GM19328 (cell line): ENCODE measurements around the gene LDLRAP1.

Source experiments
- ATAC-seq: cut with Tn5 transposase; IDR thresholded peaks from one replicate; pipeline ENCODE4 v1.9.1; 2021; ENCODE audit warnings: mild to moderate bottlenecking, moderate library complexity; ENCODE audit not compliant: unreplicated experiment

The LDLRAP1 gene

GRCh38 chr1:25560788-25561187 is 17.4 kb downstream of the LDLRAP1 start:
- ATAC-seq = no peak

- ATAC-seq = no peak
Measured at GRCh38 chr1:25561421-25562100, 18.2 kb downstream of the LDLRAP1 start.

DNA sequence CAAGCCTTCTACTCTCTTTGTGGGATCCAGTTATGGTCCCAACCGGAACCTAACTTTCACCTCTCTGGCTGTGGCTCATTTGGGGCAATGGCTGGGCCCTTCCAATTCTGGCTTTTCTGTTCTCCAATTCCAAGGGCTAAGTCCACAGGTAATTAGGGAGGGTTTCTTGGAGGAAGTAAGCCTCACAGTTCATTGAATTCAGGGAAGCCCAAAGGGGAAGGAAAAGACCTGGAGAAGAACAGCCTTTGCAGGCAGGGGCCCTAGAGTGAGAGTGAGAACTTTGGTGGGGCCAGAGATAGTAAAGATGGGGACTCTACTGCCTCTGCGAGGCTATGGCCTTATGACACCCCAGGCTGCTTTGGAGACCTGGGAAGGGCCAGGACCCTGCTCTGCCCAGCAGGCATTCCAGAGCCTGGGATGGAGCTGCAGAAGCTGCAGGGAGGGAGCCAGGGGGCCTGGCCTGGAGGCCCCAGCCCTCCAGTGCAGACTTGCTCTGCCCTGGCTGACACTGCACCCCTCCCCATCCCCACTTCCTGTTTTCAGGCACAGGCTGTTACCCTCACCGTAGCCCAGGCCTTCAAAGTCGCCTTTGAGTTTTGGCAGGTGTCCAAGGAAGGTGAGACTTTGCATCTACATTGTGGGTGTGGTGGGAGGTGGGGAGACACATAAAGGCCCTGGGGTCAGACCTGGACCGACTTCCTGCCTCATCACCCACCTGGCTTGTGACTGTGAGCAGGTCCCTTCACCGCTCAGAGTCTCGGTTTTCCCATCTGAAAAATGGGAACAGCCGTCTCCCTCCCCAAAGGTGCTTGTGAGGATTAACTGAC is 18.9 kb downstream of the LDLRAP1 start:
- ATAC-seq = no peak

DNA sequence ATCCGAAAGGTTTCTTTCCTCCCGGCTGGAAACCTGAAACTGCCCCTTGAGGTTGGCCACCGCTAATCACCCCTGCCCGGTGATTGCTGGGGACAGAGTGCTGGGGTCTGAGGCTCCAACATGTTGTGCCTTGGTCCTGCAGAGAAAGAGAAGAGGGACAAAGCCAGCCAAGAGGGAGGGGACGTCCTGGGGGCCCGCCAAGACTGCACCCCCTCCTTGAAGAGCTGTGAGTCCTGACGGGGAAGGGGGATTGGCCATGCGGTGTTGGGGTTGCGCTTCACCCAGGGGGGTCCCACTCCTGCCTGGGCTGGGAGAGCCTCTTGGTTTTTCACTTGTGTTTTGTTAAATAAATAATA is 19.5 kb downstream of the LDLRAP1 start:
- ATAC-seq = no peak

DNA sequence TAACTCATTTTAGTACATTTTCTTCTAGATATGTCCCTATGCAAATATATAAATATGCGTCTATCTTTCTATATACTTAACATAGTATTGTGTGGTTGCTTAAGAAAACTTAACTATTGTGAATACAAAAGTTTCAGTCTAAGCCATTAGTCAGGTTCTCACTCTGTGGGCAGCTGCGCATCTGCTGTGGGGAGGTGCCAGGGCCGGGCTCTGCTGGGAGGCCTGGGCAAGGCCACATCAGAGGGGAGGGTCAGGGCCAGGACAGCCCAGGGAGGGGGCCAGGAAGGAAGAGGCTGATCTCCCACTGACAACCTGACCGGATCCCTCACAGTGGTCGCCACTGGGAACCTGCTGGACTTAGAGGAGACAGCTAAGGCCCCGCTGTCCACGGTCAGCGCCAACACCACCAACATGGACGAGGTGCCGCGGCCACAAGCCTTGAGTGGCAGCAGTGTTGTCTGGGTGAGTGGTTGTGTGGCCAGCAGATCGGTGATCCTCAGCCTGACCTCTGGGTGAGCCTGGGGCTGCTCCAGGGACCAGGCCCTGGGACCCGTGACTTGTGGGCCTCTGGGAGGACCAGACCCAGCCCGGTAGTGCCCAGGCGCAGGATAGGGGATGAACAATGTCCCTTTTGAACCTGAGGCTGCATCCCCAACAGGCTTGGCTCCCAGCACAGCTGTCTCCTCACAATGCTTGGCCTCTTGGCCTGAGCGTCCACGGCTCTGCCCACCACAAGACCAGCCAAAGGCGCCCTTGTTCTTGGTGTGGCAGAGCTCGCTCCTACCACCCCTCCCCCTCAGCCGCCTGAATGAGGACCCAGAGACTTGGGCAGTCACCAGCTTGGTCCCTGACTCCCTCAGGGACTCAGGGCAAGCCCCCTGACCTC is 20.2 kb downstream of the LDLRAP1 start:
- ATAC-seq = no peak

DNA sequence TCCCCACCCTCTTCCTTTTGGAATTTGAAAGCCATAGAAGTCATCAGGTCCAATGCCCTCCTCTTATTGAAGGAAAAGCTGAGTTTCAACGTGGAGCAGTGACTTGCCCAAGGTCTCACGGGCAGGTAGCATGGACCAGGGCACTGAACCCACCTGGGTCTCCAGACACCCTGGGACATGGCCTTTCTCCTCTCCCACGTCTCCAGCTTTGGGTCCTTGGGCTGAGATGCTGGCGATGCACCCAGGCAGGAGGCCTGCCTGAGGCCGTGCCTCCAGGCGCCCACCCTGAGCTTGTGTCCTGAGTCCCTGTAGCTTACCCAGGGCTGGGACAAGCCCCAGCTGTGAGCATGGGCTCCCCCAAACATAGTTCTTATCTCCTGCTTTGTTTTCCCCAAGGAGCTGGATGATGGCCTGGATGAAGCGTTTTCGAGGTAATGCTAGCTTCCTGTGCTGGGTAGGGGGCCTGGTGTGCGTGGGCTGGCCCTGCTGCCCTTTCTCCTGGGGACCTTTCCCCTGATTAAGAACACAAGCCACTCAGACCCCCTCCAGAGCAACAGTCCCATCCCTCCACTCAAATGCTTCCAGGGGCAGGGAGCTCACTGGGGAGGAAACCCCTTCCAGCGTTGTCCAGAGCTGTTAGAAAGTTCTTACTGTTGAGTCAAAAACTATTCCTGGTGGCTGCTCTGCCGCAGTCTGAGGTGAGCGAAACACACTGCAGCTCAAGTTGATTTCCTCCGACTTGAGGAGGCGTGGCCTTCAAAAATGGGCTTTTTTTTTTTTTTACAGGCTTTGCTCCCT is 21.6 kb downstream of the LDLRAP1 start:
- no peak for ATAC-seq

GRCh38 chr1:25565626-25566025 is 22.2 kb downstream of the LDLRAP1 start:
- no peak for ATAC-seq

GRCh38 chr1:25566176-25566729 is 22.8 kb downstream of the LDLRAP1 start:
- ATAC-seq = no peak

- no peak for ATAC-seq
Measured at GRCh38 chr1:25566730-25567341, 23.4 kb downstream of the LDLRAP1 start.

- ATAC-seq = no peak
Measured at GRCh38 chr1:25567710-25568089, 24.3 kb downstream of the LDLRAP1 start.

GRCh38 chr1:25568090-25568833 is 24.9 kb downstream of the LDLRAP1 start:
- ATAC-seq = no peak

GRCh38 chr1:25568834-25569596 is 25.6 kb downstream of the LDLRAP1 start:
- ATAC-seq = no peak

DNA sequence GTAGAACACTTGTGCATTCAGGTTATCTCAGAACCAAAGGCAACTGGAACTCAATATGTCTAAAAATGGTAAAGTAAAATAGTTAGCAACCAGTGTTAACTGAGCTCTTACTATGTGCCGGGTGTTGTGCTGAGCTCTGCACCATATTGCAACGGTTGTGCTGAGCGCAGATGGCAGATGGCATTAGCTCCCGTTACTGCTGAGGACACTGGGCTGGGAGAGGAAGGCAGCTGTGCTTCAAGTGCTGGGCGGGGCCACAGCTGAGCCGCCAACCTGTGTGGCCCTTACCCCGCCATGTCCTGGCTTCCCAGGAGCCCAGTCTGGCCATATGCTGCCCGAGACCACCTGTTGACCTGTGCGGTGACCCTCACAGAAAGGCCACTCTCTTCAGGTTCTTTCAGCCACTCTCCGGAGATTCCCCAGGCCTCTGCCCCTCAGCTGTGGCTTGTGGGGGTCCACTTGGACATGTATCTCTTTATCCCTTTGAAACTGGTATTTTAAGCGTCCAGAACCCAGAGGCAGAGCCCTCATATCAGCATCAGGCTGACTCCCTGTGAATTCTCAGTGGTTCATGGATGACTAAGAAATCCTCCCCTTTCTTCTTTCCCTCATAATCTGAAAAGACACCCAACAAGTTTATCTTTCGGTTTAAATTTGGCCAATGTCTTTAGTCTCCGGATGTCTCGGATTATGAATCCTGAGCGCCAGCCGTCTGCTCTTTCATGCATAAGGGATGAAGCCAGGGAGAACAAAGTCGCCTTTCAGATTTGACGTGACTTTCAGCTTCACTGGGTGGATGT is 26.4 kb downstream of the LDLRAP1 start:
- ATAC-seq = no peak

DNA sequence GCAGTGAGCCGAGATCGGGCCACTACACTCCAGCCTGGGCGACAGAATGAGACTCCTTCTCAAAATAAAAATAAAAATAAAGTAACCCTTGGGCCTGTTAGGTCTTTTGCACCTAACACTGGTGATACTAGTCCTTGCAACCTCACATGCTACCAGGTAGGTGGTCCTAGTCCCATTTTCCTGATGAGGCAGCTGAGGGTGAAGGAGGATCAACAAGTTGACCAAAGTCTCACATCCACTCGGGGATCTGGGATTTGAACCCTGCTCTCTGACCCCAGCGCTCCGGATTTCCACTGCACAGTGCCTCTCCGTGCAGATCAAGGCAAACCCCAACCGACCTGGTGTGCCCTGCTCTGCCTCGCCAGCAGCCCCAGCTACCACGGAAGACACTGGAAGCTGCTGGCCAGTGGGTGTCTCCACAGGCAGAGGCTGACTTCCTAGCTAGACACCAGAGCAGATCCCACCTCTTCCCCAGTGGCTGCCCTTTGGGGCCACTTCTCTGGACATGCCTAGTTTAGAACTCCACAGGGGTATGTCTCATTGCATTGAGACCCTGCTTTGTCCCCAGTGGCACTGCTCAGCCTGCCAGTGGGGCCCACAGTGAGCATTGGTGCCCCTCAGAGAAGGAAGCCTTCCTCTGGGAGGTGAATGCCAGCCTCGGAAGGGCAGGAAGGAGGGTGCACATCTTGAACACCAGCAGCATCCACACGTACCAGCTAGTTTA is 27.6 kb downstream of the LDLRAP1 start:
- no peak for ATAC-seq

DNA sequence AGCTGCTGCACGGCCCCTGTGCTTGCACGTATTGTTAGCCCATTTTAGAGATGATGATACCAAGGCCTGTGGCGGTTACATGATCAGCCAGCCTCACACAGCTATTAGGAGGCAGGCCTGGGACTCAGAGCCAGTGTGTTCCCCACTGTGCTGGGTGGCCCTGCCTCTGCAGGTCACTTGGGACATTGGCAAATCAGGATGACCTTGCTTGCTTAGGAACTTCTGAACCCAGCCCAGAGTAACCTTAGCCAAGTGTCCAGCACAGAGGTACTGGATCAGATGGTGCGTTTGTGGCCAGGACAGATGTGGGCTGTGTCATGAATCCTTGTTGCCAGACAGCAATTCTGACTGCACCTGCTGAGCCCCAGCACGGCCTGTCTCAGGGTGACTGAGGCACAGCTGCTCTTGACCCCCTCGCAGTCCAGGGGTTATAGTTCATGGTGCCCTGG is 28.1 kb downstream of the LDLRAP1 start:
- no peak for ATAC-seq

GRCh38 chr1:25572107-25572506 is 28.7 kb downstream of the LDLRAP1 start:
- no peak for ATAC-seq
